Measurements from ENCODE around the gene GPR50. TPM values are rescaled to one million over a fixed set of nuclear protein-coding genes. Genes with fewer than 3 reads are reported as not detected.

Gene GPR50
- polyA plus RNA-seq, 1 donor (not counting 4 experiments of a cell fraction or from before 2014, with no cell fraction given) = not detected

- no peaks in the 10 kb centered on the region for H3K27me3 ChIP-seq (ENCODE audit: control insufficient read depth, extremely low read depth, insufficient read depth, low read length)
- H4K20me1 ChIP-seq (ENCODE audit: control insufficient read depth, extremely low read depth, insufficient read depth, low read length) = no peaks in the 10 kb centered on the region
- TF ChIP-seq EZH2 (IDR thresholded peaks at IDR 0.05; ENCODE audit: low read length) (no peak), CTCF (optimal IDR thresholded peaks at IDR 0.05 in 1 of 3, IDR thresholded peaks at IDR 0.05 in 1 of 3, conservative IDR thresholded peaks at IDR 0.05 in 1 of 3; ENCODE audit: extremely low read depth in 1 of 3, insufficient read depth in 2 of 3, low read length in 3 of 3) (no peak)
- no peak overlapping the region for H3K4me2 ChIP-seq (ENCODE audit: control insufficient read depth, extremely low read depth, insufficient read depth, low read depth, low read length)
- FAIRE-seq = no peak
- no peak for DNase-seq (ENCODE audit: low read depth, low spot score)
- peaks cover 1% of the 10 kb centered on the region for H3K9me3 ChIP-seq (ENCODE audit: control insufficient read depth, low read depth, low read length)
- no peaks in the 10 kb centered on the region for H3K79me2 ChIP-seq (ENCODE audit: control insufficient read depth, insufficient read depth, low read length)
- no peak overlapping the region for H3K9ac ChIP-seq (ENCODE audit: control insufficient read depth, extremely low read depth, insufficient read depth, low read length)
- no peak overlapping the region for H3K4me3 ChIP-seq (ENCODE audit: control insufficient read depth in 2 of 3, extremely low read depth in 1 of 3, insufficient read depth in 2 of 3, low read depth in 1 of 3, low read length in 3 of 3)
- dilution Hi-C loops (cut with MboI; ENCODE audit: extremely low pct_ligation_motif_present, low sequenced_read_pairs) = no loop called here
- H3K36me3 ChIP-seq (ENCODE audit: control insufficient read depth in 2 of 2, extremely low read depth in 1 of 2, insufficient read depth in 2 of 2, low read length in 2 of 2) = no peaks in the 10 kb centered on the region
- no peak overlapping the region for H3K27ac ChIP-seq (ENCODE audit: control insufficient read depth, insufficient read depth, low read length)
- H3K4me1 ChIP-seq (ENCODE audit: control insufficient read depth, extremely low read depth, insufficient read depth, low read length) = no peaks in the 10 kb centered on the region
- H2AFZ ChIP-seq (ENCODE audit: control insufficient read depth, low read length) = no peak overlapping the region
- H3K9me1 ChIP-seq (ENCODE audit: control insufficient read depth, extremely low read depth, insufficient read depth, low read length) = no peaks in the 10 kb centered on the region
Measured at GRCh38 chrX:151161690-151162089, 14.7 kb upstream of the GPR50 start.

GRCh38 chrX:151167791-151168345 is 8.5 kb upstream of the GPR50 start:
- H3K27ac ChIP-seq (ENCODE audit: control insufficient read depth, insufficient read depth, low read length) = no peak overlapping the region
- no peaks in the 10 kb centered on the region for H3K9me3 ChIP-seq (ENCODE audit: control insufficient read depth, low read depth, low read length)
- H3K9ac ChIP-seq (ENCODE audit: control insufficient read depth, extremely low read depth, insufficient read depth, low read length) = no peak overlapping the region
- no peaks in the 10 kb centered on the region for H3K9me1 ChIP-seq (ENCODE audit: control insufficient read depth, extremely low read depth, insufficient read depth, low read length)
- DNase-seq (ENCODE audit: low read depth, low spot score) (no peak), FAIRE-seq (no peak)
- H2AFZ ChIP-seq (ENCODE audit: control insufficient read depth, low read length) = no peak overlapping the region
- no peak overlapping the region for H3K4me3 ChIP-seq (ENCODE audit: control insufficient read depth in 2 of 3, extremely low read depth in 1 of 3, insufficient read depth in 2 of 3, low read depth in 1 of 3, low read length in 3 of 3)
- peaks cover 6% of the 10 kb centered on the region for H3K27me3 ChIP-seq (ENCODE audit: control insufficient read depth, extremely low read depth, insufficient read depth, low read length)
- dilution Hi-C loops (cut with MboI; ENCODE audit: extremely low pct_ligation_motif_present, low sequenced_read_pairs) = no loop called here
- H3K4me1 ChIP-seq (ENCODE audit: control insufficient read depth, extremely low read depth, insufficient read depth, low read length) = no peaks in the 10 kb centered on the region
- H3K36me3 ChIP-seq (ENCODE audit: control insufficient read depth in 2 of 2, extremely low read depth in 1 of 2, insufficient read depth in 2 of 2, low read length in 2 of 2) = no peaks in the 10 kb centered on the region
- TF ChIP-seq CTCF (optimal IDR thresholded peaks at IDR 0.05 in 1 of 3, IDR thresholded peaks at IDR 0.05 in 1 of 3, conservative IDR thresholded peaks at IDR 0.05 in 1 of 3; ENCODE audit: extremely low read depth in 1 of 3, insufficient read depth in 2 of 3, low read length in 3 of 3) (no peak), EZH2 (IDR thresholded peaks at IDR 0.05; ENCODE audit: low read length) (no peak)
- no peaks in the 10 kb centered on the region for H4K20me1 ChIP-seq (ENCODE audit: control insufficient read depth, extremely low read depth, insufficient read depth, low read length)
- H3K79me2 ChIP-seq (ENCODE audit: control insufficient read depth, insufficient read depth, low read length) = no peaks in the 10 kb centered on the region
- H3K4me2 ChIP-seq (ENCODE audit: control insufficient read depth, extremely low read depth, insufficient read depth, low read depth, low read length) = no peak overlapping the region

Measured in keratinocyte (primary cell).